ENCODE data around the gene PIGP.
"Not testable (repeated sequence)": the region's sequence is repeated elsewhere in the genome, so short reads cannot be mapped to it uniquely, and the experiment has no call there.

PIGP gene

GRCh38 chr21:37058261-37058660 is 14.6 kb downstream of the PIGP start:
- DNase-seq (ENCODE audit: low read depth), result no peak
- H3K4me3 ChIP-seq (ENCODE audit: low read depth, low read length), result no peak overlapping the region
- TF ChIP-seq, protein P1, sequence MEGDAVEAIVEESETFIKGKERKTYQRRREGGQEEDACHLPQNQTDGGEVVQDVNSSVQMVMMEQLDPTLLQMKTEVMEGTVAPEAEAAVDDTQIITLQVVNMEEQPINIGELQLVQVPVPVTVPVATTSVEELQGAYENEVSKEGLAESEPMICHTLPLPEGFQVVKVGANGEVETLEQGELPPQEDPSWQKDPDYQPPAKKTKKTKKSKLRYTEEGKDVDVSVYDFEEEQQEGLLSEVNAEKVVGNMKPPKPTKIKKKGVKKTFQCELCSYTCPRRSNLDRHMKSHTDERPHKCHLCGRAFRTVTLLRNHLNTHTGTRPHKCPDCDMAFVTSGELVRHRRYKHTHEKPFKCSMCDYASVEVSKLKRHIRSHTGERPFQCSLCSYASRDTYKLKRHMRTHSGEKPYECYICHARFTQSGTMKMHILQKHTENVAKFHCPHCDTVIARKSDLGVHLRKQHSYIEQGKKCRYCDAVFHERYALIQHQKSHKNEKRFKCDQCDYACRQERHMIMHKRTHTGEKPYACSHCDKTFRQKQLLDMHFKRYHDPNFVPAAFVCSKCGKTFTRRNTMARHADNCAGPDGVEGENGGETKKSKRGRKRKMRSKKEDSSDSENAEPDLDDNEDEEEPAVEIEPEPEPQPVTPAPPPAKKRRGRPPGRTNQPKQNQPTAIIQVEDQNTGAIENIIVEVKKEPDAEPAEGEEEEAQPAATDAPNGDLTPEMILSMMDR (IDR thresholded peaks at IDR 0.05; ENCODE audit: control insufficient read depth, extremely low read depth, insufficient read depth), result no peak

DNA sequence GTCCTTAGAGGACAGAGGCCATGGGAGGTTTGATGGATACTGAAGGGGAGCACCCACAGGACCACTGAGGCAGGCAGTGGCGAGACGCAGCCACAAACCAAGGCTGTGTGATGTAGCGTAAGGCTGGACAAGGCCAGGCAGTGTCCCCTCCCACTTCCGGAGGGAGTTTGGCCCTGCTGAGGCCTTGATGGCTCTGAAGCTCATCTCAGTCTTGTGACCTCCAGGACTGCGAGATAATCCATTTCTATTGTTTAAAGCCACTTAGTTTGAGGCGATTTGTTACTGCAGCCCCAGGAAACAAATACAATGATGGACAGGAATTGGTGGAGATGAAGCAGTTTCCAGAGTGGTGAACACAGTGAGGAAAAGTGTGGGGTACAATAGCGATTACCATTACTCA is 15.3 kb downstream of the PIGP start:
- no peak for DNase-seq (ENCODE audit: low read depth)
- TF ChIP-seq, protein P1 (IDR thresholded peaks at IDR 0.05; ENCODE audit: control insufficient read depth, extremely low read depth, insufficient read depth), result no peak
- H3K4me3 ChIP-seq (ENCODE audit: low read depth, low read length), result no peak overlapping the region

DNA sequence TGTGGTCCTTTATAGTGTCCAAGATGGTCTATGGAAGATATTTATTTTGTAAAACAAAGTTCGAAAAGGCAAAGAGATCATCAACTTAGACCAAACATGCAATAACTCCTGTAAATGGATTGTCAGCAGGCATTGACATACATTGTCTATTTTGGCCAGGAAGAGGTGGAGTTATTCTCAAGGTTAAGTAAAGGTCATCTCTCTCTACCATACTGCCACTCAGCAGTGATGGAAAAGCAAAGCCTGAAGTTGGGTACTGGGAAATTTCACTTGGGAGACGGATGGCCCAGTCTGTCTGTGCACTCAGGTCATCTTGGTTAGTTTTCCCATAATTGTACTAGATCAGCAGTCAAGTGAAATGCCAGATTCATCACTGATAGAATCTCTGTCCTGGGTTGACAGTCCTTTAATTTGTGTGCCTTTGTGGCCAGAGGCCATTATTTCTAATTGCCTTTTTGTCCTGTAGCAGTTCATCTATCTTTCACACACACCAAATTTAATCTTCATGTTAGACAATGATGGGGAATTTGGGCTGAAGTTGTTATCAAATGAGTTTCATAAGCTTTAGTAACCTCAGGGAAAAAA is 17.5 kb downstream of the PIGP start:
- no peak for DNase-seq (ENCODE audit: low read depth)
- TF ChIP-seq, protein P1 (IDR thresholded peaks at IDR 0.05; ENCODE audit: control insufficient read depth, extremely low read depth, insufficient read depth), result no peak
- no peak overlapping the region for H3K4me3 ChIP-seq (ENCODE audit: low read depth, low read length)

- DNase-seq (ENCODE audit: low read depth); H3K4me3 ChIP-seq (ENCODE audit: low read depth, low read length): not testable (repeated sequence)
These were observed 23.1 kb downstream of the PIGP start for GRCh38 chr21:37049741-37050140.

DNA sequence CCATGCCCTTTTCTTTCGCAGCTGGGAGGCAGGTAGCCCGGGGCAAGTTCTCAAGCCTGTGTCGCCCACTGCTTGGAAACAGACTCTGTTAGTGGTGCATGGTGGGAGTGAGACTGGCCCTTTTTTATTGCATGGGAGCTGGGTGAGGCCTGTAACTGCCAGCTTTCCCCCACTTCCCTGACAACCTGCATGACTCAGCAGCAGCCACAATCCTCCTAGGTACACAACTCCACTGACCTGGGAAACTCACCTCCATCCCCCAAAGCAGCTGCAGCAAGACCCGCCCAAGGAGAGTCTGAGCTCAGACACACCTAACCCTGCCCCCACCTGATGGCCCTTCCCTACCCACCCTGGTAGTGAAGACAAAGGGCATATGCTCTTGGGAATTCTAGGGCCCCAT is 25.8 kb downstream of the PIGP start:
- H3K4me3 ChIP-seq (ENCODE audit: low read depth, low read length), result no peak overlapping the region
- no peak for DNase-seq (ENCODE audit: low read depth)
- TF ChIP-seq, protein P1 (IDR thresholded peaks at IDR 0.05; ENCODE audit: control insufficient read depth, extremely low read depth, insufficient read depth), result no peak

DNA sequence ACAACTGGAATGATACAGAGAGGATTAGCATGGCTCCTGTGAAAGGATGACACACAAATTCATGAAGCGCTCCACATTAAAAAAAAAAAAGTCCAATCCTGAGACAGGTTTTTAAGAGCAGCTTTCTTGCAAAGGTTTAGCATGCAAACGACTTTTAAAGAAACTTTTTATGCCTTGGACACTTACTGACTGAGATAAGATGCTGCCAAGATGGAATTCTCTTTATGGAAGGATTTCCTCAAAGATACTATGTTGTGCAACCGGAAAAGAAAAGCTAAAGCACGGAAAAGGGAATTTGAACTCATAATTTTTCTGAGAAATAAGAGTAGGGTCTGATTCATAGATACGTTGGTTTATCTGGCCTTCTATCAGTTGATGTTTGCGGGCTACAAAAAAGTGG is 27.3 kb downstream of the PIGP start:
- TF ChIP-seq, protein P1 (IDR thresholded peaks at IDR 0.05; ENCODE audit: control insufficient read depth, extremely low read depth, insufficient read depth), result no peak
- no peak for DNase-seq (ENCODE audit: low read depth)
- no peak overlapping the region for H3K4me3 ChIP-seq (ENCODE audit: low read depth, low read length)

DNA sequence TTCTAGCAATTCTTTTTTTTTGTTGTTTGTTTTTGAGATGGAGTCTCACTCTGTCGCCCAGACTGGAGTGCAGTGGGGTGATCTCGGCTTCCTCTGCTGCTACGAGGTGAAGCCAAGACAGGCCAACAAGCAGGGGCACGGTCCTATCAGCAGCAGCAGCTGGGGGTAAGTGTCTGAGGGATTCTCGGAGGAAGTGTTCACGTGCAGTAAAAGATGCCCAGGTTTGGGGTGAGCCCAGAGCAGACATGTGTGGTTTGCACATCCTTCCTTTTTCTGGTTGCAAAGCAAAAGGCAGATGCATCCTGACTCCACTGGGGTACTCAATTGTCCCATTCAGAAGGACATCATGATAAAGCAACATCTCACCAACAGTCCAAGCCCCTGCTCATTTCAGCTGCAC is 27.7 kb downstream of the PIGP start:
- no peak for DNase-seq (ENCODE audit: low read depth)
- TF ChIP-seq, protein P1 (IDR thresholded peaks at IDR 0.05; ENCODE audit: control insufficient read depth, extremely low read depth, insufficient read depth), result no peak
- no peak overlapping the region for H3K4me3 ChIP-seq (ENCODE audit: low read depth, low read length)
